ENCODE data around the gene NKIRAS1. TPM values are rescaled to one million over a fixed set of nuclear protein-coding genes. Genes with fewer than 3 reads are reported as not detected.

The NKIRAS1 gene
- total RNA-seq, 4 donors from 2014 or later = 25.1 to 42.1 (median 34.7) TPM

DNA sequence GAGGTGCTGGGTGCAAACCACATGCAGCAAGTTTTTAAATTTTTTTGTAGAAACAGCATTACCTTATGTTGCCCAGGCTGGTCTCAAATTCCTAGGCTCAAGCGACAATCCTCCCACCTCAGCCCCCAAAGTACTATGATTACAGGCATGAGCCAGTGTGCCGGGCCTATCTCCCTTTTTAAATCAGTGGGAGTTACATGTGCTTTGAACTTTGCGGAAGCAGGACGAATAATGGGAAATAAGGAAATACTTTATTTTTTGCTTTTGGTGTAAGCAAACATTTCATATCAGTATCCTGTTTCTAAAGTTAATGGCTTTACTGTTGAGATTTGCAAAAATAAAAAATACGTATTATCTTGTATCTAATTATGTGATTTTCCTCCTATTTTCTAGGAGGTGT is 37.4 kb upstream of the NKIRAS1 start:
- H3K36me3 ChIP-seq = no peaks in the 10 kb centered on the region
- no peaks in the 10 kb centered on the region for H3K27me3 ChIP-seq
- H3K4me1 ChIP-seq = peaks cover 72 to 84% of the 10 kb centered on the region in 2 donors
- no peak for ATAC-seq
- DNase-seq = no peak
- intact Hi-C loops (cut with DNase I; ENCODE audit: low total_unique reads) = no loop called here
- H3K27ac ChIP-seq = peak overlapping the region; percentile 90 to 99 (median 95)
- TF ChIP-seq POLR2A (IDR thresholded peaks at IDR 0.05) = no peak
- TF ChIP-seq, protein P1, sequence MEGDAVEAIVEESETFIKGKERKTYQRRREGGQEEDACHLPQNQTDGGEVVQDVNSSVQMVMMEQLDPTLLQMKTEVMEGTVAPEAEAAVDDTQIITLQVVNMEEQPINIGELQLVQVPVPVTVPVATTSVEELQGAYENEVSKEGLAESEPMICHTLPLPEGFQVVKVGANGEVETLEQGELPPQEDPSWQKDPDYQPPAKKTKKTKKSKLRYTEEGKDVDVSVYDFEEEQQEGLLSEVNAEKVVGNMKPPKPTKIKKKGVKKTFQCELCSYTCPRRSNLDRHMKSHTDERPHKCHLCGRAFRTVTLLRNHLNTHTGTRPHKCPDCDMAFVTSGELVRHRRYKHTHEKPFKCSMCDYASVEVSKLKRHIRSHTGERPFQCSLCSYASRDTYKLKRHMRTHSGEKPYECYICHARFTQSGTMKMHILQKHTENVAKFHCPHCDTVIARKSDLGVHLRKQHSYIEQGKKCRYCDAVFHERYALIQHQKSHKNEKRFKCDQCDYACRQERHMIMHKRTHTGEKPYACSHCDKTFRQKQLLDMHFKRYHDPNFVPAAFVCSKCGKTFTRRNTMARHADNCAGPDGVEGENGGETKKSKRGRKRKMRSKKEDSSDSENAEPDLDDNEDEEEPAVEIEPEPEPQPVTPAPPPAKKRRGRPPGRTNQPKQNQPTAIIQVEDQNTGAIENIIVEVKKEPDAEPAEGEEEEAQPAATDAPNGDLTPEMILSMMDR (IDR thresholded peaks at IDR 0.05 in 4 of 5, conservative IDR thresholded peaks at IDR 0.05 in 1 of 5) = no peak
- in situ Hi-C loops (cut with MboI; ENCODE audit: low sequenced_read_pairs in 4 of 4) = no loop called here
- no peaks in the 10 kb centered on the region for H3K9me3 ChIP-seq
- no peak overlapping the region for H3K4me3 ChIP-seq

DNA sequence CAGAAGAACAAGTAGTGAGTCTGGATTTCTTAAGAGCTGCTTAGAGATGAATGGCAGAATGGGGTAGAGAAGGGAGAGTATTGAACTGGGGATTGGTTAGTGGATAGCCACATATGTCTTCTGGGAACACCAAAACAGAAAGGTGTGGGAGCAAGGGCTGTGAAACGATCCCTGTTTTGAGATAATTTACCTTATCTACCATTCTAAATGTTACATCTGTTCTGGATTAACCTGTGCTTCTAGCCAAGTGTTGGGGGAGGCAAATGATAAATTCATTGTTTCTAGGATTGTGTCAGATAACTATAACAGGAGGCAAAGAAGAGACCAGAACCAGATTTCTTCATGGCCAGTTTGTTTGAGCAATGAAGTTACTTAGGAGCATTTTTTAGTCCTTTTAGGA is 36.7 kb upstream of the NKIRAS1 start:
- no peak for TF ChIP-seq POLR2A (IDR thresholded peaks at IDR 0.05)
- TF ChIP-seq, protein P1 (IDR thresholded peaks at IDR 0.05 in 4 of 5, conservative IDR thresholded peaks at IDR 0.05 in 1 of 5) = no peak
- H3K36me3 ChIP-seq = no peaks in the 10 kb centered on the region
- H3K4me3 ChIP-seq = no peak overlapping the region
- in situ Hi-C loops (cut with MboI; ENCODE audit: low sequenced_read_pairs in 4 of 4) (no loop called here), intact Hi-C loops (cut with DNase I; ENCODE audit: low total_unique reads) (no loop called here)
- H3K27me3 ChIP-seq = no peaks in the 10 kb centered on the region
- H3K4me1 ChIP-seq = peaks cover 73 to 85% of the 10 kb centered on the region in 2 donors
- no peaks in the 10 kb centered on the region for H3K9me3 ChIP-seq
- ATAC-seq (no peak), DNase-seq (no peak)
- H3K27ac ChIP-seq = peak overlapping the region; percentile 90 to 99 (median 95)

DNA sequence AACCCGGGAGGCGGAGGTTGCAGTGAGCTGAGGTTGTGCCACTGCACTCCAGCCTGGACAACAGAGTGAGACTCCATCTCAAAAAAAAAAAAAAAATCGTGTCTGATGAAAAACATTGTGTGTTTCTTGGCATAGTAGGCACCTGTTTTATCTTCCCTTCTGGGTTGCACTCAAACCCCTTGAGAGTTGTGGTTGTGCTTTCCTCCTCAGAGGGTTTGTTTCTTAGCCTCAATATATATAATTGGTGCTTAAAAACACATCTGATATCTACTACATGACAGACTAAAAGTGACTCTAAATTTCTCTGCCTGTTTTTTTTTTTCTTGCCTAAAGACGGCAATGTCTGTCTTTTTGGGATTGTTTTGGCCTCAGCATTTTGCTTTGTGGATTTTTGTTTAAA is 35.9 kb upstream of the NKIRAS1 start:
- H3K27me3 ChIP-seq = no peaks in the 10 kb centered on the region
- no peak overlapping the region for H3K4me3 ChIP-seq
- intact Hi-C loops (cut with DNase I; ENCODE audit: low total_unique reads) (no loop called here), in situ Hi-C loops (cut with MboI; ENCODE audit: low sequenced_read_pairs in 4 of 4) (no loop called here)
- no peak for DNase-seq
- ATAC-seq = no peak
- peak overlapping the region; percentile 90 to 99 (median 95) for H3K27ac ChIP-seq
- H3K9me3 ChIP-seq = no peaks in the 10 kb centered on the region
- H3K36me3 ChIP-seq = no peaks in the 10 kb centered on the region
- H3K4me1 ChIP-seq = peaks cover 75 to 86% of the 10 kb centered on the region in 2 donors
- TF ChIP-seq POLR2A (IDR thresholded peaks at IDR 0.05) = no peak
- TF ChIP-seq, protein P1 (IDR thresholded peaks at IDR 0.05 in 4 of 5, conservative IDR thresholded peaks at IDR 0.05 in 1 of 5) = no peak

DNA sequence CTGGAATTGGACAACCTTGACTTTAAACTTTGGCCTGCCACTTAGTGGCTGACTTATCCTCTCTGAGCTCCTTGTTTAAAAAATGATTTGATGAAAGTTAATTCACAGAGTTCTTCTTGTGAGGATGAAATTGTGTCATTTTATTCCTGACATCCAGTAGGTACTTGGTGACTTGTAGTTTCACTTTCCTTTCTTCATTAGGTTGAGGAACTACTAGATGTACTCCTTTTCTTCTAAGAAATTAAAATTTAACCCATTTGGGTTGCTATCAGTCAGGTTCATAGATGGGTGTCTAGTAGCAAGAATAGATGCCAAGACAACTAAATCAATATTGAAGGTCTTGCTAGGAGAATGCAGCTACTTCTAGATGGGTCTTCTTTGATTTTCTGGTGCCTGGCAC is 33.5 kb upstream of the NKIRAS1 start:
- DNase-seq (no peak), ATAC-seq (no peak)
- in situ Hi-C loops (cut with MboI; ENCODE audit: low sequenced_read_pairs in 4 of 4) (no loop called here), intact Hi-C loops (cut with DNase I; ENCODE audit: low total_unique reads) (no loop called here)
- Histone ChIP-seq H3K4me3 (peak overlapping the region; percentile 17 to 37 (median 36)), H3K36me3 (no peaks in the 10 kb centered on the region), H3K4me1 (peaks cover 83 to 87% of the 10 kb centered on the region in 2 donors), H3K27me3 (no peaks in the 10 kb centered on the region), H3K9me3 (no peaks in the 10 kb centered on the region), H3K27ac (peak overlapping the region; percentile 90 to 99 (median 95))
- TF ChIP-seq, protein P1 (IDR thresholded peaks at IDR 0.05 in 4 of 5, conservative IDR thresholded peaks at IDR 0.05 in 1 of 5) = no peak
- no peak for TF ChIP-seq POLR2A (IDR thresholded peaks at IDR 0.05)

- in situ Hi-C loops (cut with MboI; ENCODE audit: low sequenced_read_pairs in 4 of 4) = no loop called here
- TF ChIP-seq, protein P1 (IDR thresholded peaks at IDR 0.05 in 4 of 5, conservative IDR thresholded peaks at IDR 0.05 in 1 of 5) = no peak
- TF ChIP-seq POLR2A (IDR thresholded peaks at IDR 0.05) = no peak
- Histone ChIP-seq H3K9me3 (no peaks in the 10 kb centered on the region), H3K4me3 (peak overlapping the region; percentile 17 to 37 (median 36)), H3K36me3 (no peaks in the 10 kb centered on the region), H3K27me3 (no peaks in the 10 kb centered on the region), H3K4me1 (peaks cover 80 to 83% of the 10 kb centered on the region in 2 donors), H3K27ac (peak overlapping the region; percentile 90 to 99 (median 95))
- DNase-seq (peak in 1 of 2 donors; percentile 69), ATAC-seq (no peak)
- intact Hi-C loops (cut with DNase I; ENCODE audit: low total_unique reads) = loop anchor here (5.0 kb wide), 2 partner anchors 193 to 543 kb away; partner anchors contain the start of gene THRB
Measured at GRCh38 chr3:23949784-23950183, 33.0 kb upstream of the NKIRAS1 start.
